Occipital lobe (tissue), 2 donors: ENCODE data around the gene ADCY7. TPM values are rescaled to one million over a fixed set of nuclear protein-coding genes. Genes with fewer than 3 reads are reported as not detected.

Source experiments
- DNase-seq: peaks from one replicate; lab custom pipeline; 2025; lab: John Stamatoyannopoulos, UW
- total RNA-seq: library from RNA; depleted of rRNA; stranded (reverse); fragments of >200 nt; gene quantifications from one replicate; pipeline ENCODE4 v1.2.3, GENCODE V29; 2014

Gene ADCY7
- total RNA-seq, 1 donor from 2014 or later, result 8.7 TPM

DNA sequence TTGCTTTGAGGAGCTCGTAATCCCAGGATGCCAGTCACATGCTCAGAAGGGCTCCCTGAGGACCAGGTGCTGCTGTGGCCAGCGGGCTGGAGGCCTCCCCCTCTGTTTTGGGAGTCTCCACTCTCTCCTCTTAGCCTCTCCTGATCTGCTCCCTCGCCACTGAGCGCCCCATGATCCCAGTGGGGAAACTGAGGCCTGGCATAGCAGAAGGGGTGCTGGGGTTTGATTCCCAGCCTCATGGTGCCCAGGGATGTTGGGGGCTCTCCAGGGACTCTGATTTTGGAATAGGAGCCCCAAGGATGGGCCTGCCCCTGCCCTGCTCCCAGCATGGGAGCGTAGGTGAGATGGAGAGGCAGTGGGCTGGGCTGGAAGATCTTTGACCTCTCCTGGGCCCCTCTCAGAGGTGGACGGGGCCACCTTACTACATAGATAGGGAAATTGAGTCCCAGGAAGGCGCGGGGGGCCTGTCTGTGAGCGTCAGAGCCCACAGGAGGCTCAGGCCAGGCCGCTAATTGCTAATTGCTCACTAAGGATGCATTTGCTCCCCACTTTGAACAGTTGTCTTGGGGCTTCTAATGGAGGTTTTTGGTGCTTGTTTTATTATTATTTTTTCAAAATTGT is 525 bp upstream of the ADCY7 start:
- DNase-seq, result no peak

DNA sequence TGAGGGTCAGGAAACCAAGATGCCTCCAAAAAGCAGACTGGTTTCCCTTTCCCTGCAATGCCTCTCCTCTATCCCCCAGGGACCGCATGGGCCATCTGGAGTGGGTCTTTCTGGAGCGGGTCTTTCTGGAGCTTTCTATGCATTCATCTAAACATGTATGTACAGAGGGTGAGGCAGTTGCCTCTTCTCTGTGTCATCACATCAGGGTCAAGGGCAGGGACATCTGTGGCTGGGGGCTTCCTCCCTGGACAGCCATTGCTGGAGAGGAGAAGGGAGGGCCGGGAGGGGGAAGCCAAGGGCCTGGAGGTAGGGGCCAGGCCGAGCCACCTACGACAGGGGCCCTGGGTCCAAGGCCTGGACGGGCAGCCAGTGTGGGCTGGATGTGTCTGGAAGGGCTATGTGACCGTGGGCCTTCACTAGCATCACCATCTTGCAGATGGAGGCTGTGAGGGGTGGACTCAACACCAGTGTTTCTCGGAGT is 840 bp downstream of the ADCY7 start:
- no peak for DNase-seq

GRCh38 chr16:50267651-50268050 is 1.3 kb downstream of the ADCY7 start:
- no peak for DNase-seq

GRCh38 chr16:50268352-50268751 is 2.0 kb downstream of the ADCY7 start:
- no peak for DNase-seq

- DNase-seq, result no peak
These were observed 2.8 kb downstream of the ADCY7 start for GRCh38 chr16:50269061-50269705.

DNA sequence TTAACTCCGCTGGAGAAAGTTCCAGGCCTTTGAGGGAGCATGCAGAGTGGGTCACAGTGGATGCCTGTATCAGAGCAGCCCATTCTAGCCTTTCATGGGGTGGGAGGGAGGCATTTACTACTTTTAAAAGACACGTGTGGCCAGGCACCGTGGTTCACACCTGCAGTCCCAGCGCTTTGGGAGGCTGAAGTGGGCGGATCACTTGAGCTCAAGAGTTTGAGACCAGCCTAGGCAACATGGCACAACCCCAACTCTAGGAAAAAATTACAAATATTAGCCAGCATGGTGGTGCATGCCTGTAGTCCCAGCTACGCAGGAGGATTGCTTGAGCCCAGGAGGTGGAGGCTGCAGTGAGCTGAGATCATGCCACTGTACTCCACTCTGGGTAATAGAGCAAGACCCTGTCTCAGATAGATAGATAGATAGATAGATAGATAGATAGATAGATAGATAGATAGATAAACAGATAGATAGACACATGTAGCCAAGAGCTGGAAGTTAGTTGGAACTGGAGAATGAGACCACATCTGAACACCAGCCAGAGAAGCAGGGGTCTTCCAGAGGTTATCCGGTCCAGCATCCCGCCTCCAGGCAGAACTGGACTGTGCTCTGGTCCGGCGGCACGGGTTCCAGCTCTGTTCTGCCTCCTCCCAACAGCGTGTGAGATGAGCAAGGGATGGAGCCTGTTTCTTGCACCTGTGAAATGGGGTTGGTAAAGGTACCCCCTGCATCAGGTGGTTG is 3.6 kb downstream of the ADCY7 start:
- no peak for DNase-seq

DNA sequence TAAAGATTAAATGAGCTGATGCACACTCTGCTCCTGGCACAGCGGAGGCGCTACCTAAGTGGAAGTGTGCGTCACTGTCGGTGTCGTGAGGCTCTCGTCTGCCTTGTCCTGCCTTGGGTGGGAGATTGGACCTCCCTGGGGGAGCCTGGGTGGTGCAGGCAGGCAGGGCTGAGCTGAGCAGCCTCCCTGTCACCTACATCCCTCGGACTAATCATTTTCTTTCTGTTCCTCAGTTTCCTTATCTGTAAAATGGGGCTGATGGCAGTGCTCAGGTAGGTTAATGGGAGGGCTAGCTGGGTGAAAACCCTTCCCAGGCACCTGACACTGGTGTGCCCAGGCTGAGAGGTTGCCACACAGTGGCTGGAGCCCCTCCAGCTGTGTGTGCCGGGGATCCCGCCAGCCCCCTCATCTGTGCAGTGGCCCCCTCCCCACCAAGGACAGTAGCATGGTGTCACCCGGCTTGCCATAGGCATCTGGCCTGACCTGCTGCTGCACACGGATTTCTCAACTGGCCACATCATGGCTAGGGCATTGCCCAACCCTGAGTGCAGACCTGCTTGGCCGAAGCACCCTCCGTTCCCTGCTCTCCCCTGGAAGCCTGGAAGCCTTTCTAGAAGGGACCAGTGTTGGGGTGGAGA is 4.3 kb downstream of the ADCY7 start:
- DNase-seq, result no peak

DNA sequence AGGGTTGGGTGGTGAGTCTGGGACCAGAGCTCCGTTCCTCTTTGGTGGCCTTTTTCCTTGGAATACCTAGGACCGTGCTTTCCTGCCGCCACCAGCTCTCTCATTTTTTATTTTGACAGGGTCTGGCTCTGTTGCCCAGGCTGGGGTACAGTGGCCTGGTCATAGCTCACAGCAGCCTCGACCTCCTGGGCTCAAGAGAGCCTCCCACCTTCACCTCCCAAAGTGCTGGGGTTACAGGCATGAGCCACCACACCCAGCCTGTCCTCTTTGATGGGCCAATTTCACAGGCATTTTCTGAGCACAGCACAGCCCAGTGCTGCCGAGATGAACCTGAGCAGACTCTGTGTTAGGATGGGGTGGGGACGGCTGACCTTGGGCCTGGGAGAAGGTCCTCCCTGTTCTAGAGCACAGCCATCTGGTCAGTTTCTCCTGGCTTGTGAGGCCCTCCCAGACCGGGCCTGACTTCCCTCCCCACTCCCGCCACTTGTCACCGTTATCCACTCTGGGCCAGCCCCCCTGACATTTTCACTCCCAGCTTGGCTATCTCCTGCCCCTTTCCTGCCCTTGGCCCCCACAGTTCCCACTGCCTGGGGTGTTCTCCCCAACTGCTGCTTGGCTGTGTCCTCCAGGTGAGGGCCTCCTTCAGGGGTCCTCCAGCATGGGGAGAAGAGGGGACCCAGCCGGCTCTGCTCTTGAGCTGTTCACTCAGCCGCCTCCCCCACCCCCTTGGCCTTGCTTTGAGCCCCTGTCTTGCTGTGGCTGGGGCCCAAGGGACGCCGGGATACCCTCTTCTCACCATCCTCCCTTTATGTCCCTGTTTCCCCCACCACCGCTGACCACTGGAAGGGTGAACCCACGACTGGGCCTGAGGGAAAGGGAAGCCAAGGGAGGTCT is 5.0 kb downstream of the ADCY7 start:
- DNase-seq, result no peak

- no peak for DNase-seq
These were observed 5.8 kb downstream of the ADCY7 start for GRCh38 chr16:50272111-50272571.

DNA sequence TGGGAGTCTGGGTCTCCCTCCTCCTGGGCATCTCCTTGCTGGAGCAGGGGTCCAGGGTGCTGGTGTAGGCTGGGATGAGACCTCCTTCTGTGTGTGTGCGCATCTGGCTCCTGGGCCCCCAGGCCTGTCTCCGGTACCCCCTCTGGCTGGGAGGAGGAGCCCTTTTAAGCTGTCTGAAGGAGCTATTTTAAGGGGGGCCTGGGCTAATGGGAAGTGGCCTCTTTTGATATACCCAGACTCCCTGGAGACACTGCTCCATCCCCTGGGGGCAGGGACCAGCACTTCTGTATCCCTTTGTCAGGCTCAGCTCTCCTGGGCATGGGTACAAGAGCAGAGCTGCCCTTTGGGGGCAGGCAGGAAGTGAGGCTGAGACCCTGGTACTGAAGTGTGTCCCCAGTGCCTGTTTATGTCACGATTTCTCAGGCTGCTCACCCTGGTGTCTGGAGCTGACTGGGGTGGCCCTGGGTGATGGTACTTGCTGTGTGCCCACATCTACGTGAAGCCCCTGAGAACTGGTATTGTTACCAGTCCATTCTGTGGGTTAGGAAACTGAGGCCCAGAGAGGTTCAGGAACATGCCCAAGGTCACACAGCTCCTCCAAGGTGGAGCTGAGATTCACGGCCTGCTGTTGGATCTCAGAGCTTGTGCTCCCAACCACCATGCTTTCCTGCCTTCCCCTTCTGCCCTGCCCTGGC is 6.5 kb downstream of the ADCY7 start:
- no peak for DNase-seq

DNA sequence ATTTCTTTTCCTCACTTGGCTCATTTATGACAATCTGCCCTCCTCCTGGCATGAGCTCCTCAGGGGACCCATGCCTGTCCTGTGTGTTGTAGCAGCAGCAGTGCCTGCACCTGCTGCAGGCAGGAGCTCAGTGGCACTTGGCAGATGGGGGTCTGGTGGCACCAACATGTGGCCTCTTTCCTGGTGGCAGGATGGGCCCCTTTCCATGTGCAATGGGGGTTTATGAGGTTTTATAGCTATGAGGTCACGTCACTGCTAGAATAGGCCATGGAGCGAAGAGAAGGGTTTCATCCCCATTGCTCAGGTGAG is 7.0 kb downstream of the ADCY7 start:
- no peak for DNase-seq

GRCh38 chr16:50273888-50274325 is 7.6 kb downstream of the ADCY7 start:
- DNase-seq, result no peak

- DNase-seq, result no peak
These were observed 8.2 kb downstream of the ADCY7 start for GRCh38 chr16:50274326-50275097.

- no peak for DNase-seq
These were observed 8.7 kb downstream of the ADCY7 start for GRCh38 chr16:50275098-50275415.

- DNase-seq, result no peak
These were observed 9.3 kb downstream of the ADCY7 start for GRCh38 chr16:50275428-50276325.

DNA sequence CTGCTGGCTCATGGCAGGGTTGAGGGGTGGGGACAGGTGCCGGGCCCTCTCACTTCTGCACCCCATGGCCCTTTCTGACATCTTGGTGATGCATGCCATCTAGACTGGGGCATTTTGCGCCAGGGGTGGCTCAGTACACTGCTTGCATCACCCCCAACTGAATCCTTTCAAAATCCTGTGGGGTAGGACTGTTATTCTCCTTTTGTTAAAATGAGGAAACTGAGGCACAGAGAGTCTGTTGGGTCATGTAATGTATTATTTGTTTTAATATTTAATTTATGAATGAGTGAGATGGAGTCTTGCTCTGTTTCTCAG is 9.9 kb downstream of the ADCY7 start:
- no peak for DNase-seq

- DNase-seq, result no peak
These were observed 10.6 kb downstream of the ADCY7 start for GRCh38 chr16:50276801-50277555.

- DNase-seq, result no peak
These were observed 11.9 kb downstream of the ADCY7 start for GRCh38 chr16:50278251-50278650.
